ENCODE measurements around the gene RGL1.
A peak's percentile ranks its signal among the peaks of the same experiment; 100 is the strongest.

RGL1 gene

DNA sequence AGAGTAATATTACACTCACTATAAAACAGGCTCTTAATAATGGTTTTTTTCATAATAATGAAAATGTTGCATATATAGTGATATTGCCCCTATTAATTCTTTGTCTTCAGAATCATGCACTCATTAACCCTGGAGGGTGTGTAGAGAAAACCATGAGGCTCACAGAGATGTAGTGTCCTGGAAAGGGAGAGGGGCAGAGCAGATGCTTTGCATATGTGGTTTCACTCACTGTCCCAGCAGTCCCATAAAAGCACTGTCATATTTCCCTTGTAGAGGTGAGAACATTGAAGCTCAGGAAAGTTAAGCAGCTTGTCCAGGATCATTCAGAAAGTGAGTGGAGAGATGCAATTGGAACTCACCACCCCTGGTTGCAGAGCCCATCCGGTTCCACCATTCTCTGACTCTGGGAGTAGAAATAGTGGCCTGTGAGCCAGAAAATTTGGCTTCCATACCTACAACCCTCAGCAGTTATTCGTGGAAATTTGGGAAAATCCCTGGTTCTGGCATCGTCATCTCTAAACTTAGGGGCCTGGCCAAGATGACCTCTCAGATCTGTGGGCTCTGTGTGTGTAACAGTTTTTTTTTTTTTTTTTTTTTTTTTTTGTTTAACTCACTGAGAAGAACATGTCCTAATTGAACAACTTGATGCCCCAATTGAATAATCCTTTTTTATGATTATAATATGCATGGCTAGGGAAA is 86.4 kb downstream of the RGL1 start:
- DNase-seq: no peak

DNA sequence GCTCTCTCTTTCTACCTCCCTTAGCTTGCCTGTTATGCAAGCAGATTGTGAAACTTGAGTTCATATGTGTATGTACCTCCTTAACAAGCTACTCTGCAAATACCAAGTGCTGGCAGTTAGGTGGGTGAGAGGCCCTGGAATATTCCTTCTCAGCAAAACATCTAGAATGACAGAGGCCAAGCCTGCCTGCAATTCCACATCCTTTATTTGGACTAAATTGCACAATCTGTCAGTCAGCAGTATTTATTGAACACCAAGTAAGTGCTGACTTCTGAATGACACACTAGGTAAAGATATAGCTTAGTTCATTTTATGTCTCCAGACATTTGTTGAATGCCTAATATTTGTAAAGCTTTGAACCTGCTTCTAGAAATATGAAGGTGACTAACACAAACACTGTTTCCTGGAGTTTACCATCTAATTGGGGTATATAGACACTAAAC is 87.5 kb downstream of the RGL1 start:
- no peak for DNase-seq

DNA sequence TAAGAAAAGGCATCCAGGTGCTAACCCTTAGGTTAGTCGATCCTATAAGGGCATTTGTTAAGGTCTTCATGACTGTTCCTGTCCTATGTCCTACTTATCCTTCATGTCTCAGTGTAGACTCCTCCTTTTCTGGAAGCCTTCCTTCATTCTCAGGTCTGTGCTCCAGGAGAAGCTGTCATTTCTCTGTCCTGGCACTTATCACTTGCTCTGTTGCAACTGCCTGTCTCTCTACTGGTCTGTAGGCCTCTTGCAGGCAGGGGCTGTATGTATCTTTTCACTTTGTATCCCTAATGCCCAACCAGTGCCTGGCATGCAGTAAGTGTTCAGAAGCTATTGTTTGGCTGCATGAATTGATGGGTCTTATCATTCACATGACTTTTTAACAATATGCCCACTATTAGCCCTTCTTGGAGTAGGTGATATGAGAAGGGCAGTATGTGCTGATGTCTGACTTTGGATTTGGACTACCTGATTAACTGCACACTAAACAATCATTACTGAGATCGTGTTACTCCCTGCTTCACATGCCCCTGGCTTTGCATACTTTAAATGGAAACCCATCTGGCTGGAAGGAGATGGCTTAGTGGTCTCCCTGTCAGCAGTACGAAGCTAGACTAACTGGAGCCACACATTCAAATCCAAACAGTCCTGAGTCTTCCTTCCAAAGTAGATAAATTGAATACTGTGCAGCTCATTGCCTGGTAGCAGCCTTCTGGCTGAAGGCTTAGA is 88.8 kb downstream of the RGL1 start:
- no peak for DNase-seq

DNA sequence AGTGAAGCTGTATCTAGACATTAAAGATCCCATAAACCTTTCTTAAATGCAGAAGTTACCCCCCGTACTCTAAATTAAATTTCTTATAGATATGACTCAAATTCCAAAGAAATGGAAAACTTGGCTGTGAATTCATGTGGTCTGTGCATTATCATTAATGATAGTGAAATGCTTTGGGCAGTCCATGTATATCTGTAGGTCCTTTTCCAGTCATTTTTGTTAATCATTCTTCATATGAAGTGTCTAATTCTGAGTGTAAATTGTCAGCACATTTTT is 89.3 kb downstream of the RGL1 start:
- DNase-seq: no peak

DNA sequence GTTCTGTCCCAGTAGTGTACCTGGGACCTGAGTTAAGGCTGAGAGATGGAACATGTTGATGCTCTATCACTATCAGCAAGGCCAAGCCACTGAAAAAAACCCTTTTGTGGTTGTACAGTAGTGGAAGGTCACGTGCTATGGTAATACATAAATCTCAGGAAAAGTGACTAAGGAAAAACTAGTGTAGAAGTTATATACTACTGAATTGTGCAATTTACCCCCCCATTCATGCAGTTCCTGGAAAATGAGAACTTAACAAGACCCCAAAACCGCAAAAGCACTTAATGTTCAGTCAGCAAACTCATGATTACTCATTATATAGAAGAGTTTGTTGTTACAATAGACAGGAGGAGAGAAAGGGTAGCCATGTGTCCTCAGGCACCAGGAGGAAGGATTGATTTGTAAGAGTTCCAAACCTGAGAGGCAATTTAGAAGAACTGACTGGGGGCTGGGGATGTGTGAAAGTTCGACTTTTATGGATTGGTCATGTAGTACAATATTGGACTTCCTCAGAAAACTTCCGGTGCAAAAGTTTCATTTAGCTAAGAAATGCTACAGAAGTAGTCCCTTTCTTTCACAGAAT is 91.6 kb downstream of the RGL1 start:
- DNase-seq: no peak

DNA sequence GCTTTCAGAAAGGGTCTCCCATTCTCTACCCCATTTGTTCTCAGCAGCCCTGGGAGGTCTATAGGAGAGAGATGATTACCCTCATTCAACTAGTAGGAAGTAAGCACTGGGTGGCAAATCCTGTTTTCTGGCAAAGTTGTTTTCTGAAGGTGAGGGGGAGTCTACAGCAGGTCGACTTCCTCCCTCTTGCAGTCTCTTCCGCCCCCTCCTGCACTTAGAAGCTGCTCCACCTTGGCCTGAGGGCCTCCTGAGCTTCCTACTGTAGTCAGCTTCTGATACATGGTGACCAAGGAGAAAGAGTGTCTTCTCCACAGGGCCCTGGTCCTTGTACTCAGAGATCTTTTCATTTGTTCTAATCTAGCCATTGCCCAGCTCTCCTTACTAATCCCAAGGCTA is 93.1 kb downstream of the RGL1 start:
- DNase-seq: no peak

DNA sequence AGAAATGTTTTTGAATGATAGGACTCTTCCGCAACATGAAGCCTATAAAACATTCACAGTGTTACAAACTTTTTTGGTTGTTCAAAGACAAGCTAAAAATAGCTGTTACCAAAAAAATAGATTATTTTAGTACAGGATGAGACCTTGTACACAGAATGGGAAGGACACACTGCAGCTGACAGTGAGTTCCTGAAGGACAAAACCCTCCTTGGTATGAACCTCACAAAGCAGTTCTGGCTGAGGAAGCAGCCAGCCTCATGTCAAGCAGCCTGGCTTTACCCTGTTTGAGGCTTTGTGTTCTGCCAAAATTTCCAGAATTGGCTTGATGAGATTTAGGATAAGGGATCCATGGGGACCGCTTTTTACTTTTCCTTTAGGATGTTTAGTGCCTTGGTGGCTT is 93.7 kb downstream of the RGL1 start:
- DNase-seq: no peak

DNA sequence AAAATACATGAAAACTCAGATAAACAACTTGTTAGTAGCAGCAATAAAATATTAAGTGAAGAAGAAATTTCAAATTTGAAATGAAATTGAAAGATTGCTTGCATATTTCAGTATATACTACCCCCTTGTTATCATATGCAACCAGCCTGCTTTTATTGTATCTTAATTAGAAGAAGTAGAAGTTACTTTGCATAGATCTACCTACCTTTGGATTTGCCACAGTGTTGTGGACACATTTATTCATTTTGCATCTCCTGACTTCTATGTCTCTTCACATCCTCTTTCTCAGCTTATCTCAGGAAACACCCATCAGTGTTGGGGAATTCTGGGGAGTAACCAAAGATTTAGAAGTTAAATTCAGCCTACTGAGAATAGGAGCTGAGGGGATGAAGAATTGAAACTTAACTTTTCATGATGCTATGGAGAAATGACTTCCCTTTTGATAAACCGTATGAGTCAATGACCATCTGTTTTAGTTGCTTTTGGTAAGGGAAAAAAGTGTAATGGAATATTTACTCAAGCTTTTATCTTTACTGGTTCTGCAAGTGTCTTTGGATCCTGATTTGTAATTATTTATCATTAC is 96.9 kb downstream of the RGL1 start:
- no peak for DNase-seq

DNA sequence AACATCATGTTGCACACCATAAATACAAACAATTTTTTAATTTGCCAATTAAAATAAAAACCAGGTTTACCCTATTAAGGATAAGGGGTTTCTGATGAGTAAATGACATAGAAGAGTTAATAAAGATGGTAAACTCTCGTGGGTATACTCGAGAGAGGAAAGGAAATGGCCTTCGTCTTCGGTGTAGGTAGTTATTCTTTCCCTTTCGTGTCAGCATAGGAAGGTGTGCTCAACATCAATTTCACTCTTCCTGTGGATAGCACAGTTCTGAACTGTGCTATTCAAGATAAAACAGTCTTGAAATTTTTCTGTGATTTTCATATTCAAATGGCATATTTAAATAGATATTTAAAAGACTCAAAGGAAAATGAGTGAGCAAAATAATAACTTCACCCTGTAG is 98.2 kb downstream of the RGL1 start:
- DNase-seq: no peak

DNA sequence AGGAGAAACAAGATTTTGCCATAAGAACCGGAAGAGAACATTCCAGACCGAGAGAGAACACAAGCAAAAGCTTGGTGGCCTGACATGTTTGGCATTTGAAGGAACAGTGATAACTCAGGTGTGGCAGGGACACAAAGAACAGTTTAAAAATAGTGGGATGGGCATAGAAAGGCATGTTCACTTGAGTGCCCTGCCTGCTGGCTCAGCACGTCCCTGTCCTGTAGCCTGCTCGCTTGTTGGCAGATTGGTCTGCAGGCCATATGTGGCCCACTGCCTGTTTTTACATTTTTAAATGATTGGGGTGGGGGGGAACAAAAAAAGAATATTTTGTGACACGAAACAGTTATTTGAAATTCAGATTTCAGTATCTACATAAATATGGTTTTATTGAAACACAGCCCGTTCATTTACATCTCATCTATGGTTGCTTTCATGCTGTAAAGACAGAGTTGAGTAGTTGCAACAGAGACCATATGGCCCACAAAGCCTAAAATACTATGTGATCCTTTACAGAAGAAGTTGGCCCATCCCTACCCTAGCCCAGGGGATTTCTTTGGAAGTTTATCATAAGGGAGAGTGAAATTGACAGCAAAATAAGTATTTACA is 100.7 kb downstream of the RGL1 start:
- DNase-seq: no peak

DNA sequence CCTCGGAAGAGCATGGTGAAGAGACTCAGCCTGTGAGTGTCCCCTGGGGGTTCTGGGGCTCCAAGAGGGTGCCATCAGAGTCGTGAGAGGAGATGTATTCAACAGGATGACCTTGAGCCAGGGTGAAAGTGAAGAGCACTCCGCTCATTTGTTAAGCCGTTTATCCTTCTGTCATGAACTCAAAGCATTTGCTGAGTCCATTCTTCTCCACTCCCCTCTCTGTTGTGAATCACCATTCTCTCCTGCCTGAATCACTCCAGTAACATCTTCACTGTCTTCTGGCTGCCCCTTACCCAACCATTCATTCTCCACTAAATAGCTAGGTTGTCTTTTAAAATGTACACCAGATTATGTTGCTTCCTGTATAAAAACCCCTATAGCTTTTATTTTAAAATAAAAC is 102.2 kb downstream of the RGL1 start:
- DNase-seq: no peak

DNA sequence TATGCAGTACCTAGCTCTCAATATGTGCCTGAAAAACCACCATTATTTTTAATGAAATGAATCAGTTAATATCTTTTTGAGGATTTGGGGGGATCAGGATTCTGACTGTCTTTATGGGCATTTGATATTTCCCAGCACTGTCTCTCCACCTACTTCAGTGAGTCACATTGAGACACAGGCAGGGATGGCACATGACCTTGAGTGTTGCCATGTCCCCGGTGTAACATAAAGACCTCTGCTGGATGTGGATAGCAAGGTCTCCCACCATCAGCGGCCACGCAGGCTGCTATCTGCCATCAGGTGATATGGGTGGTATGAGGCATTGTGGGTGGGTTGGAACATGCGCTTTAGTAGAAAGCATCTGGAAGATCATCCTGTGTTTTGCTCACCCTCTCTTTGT is 103.2 kb downstream of the RGL1 start:
- DNase-seq: no peak

DNA sequence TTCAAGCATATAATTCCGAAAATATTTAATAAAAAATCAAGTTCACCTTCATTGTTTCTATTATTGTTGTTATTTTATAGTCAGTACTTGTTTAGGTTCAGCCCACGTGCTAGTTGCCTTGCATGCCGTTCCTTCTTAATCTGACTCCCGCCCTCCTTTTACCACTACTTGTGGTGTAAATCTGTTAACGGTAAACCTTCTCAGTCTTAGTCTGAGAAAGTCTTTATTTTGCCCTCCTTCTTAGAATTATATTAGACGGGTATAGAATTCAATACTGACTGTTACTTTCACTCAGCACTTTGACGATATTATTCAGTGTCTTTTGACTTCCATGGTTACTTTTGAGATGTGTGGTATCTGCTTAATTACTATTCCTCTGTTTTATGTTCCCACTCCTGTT is 104.8 kb downstream of the RGL1 start:
- DNase-seq: no peak

DNA sequence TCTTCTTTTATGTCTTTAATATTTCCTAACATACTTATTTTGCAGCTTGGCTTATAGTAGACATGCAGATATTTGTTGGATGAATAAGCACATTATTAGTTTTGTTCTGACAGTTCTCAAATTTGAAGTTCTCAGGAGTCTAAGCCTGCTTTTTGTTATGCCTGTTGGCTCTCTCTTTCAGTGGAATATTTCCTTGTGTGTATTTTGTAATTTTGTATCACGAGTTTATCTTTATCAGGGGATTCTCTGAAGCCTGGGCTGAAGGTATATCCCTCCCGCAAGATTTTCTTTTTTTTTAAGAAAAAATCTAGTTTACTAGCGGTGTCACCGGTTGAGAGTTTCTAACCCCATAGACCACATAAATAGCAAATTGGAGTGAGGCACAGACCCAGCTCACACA is 105.9 kb downstream of the RGL1 start:
- DNase-seq: no peak

DNA sequence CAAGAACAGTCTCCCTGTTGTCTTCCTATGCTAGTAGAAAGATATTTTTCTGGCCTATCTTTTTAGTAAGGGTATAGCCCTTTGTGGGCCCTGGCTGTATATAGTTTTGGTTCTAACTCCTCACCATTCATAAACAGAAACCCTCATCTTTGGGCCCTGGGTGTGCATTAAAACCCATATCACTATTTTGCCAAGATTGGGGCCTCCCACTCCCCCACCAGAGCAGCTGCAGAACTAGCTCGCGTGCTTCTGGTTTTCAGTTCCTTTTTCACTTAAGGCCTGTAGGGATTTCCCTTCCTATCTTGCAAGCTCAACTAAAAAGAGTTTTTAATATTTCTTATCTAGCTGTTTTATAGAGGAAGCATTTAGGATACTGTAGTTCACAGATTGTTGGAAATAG is 106.4 kb downstream of the RGL1 start:
- DNase-seq: no peak

DNA sequence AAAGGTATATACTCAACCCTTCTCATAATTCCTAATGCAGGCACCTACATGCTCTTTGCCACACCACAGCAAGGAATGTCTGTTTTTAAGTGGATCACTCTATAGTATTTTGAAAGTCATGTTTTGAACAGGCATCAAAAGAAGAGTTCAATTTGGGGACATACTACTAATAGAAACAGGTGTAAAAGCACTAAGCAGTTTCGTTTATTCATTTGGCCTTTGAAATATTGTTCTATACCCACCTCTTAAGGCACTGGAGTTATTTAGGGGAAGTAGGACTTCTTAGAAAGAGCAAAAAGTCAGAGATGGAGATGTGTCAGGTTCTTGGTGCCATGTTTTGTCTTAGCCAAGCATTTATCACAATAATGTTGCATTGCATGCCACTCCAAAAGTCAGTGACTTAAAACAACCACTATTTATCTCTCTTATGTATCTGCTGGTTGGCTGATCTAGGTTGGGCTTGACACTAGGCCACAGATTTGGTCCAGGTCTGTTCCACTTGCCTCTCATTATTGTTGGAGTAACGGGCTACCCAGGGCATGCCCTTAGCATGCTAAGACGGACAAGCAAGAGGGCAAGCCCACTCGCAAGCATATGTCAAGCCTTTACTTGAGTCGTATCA is 107.5 kb downstream of the RGL1 start:
- no peak for DNase-seq

DNA sequence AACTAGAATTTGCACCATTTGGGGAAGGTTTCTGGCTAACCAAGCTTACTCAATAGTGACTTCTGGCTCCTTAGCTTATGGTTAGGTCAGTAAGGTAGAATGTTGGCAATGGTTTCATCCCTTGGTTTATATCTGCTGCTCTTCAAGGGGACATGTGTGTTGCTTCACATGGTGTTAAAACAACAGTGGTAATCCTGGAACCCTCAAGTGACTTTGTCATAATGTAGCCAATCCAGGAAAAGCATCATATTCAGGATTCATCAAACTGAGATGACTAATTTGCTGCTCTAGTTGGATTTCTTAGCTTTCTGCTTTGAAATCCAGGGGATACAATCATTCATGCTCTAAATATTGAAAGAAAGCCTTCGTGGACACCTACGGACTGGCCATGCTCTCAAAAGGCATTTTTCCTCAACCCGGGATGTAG is 108.7 kb downstream of the RGL1 start:
- no peak for DNase-seq

DNA sequence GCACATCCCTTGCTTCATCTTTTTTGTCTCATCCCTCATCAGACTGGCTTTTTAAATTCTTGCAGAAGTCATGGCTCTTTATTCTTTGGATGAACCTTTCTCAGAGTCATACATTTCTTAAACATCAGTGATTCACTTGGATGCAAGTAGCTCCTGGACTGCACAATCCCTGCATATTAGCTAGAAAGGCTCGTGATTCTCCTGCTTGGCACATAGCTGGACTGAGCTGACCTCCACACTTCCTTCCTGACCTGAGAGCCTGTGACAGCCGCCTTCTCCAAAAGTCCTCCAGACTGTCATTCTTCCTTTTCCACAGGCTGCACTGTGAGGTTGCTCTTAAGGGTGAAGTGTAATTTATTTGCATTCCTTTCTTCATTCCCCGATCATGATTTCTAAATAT is 109.4 kb downstream of the RGL1 start:
- DNase-seq: no peak

DNA sequence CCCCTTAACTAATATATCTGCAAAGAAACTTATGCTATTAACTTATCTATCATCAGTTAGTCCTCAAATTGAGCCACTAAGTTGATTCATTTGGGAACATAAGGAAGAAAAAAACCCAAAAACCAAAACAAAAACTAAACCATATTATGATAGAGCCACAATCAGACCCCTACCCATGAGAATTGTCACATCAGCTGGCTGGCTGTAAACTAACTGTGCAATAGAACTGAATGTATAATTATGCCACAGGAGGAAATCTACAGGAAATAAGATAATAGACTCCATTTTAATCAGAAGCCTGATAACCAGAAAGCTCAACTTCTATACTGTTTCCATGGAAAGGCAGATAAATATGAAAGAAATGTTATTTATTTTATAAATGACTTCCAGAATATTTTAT is 110.0 kb downstream of the RGL1 start:
- DNase-seq: no peak

DNA sequence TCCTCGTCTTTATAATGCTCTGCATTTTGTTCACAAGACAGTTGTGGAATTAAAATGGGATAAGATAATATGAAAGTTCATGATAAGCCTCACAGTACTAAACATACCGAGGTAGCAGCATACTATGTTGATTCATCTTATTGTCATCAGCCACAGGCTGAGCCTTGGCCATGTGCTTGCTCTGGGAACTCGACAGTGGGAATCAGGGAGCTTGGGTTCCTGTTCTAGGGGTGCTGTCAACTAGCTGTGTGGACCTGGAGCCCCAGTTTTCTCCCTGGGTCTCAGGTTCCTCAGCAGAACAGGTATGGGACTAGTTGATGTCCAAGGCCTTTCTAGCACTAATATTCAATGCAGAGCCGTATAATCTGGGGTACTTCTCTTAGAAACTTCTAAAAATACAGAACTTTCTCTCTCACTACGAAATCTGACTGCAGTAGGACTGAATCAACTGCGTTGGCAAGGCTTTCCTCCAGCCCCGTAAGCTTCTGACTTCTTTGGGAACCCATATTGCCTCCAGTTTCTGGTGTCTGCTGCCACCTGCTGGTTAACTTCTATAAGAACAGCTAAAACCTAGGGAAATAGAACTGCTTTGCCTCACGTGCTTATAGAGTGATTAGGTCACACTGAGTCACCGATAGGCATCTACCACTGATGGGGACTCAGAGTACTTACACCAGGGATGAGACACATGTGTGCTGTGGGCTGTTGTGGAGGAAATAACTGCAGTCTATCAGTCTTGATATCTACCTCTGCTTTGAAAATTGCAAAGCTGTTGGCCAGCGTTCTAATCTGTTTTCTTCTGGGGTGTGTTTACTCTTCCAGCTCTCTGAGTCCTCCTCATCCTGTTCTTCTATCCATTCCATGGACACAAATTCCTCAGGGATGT is 110.9 kb downstream of the RGL1 start:
- peak; percentile 94 for DNase-seq

DNA sequence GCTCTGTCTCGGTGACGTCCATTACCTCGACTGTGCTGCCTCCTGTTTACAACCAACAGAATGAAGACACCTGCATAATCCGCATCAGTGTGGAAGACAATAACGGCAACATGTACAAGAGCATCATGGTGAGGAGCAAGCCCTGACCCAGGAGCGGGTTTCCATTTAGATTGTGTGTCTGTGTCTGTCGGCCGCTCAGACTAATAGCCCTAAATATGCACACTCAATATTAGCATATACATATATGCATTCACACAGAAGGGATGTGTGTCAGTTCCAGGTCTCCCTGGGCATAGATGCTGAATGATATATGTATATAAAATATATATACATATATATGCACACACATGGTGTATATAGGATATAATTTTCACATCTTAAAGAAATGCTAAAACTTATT is 111.7 kb downstream of the RGL1 start:
- DNase-seq: no peak

DNA sequence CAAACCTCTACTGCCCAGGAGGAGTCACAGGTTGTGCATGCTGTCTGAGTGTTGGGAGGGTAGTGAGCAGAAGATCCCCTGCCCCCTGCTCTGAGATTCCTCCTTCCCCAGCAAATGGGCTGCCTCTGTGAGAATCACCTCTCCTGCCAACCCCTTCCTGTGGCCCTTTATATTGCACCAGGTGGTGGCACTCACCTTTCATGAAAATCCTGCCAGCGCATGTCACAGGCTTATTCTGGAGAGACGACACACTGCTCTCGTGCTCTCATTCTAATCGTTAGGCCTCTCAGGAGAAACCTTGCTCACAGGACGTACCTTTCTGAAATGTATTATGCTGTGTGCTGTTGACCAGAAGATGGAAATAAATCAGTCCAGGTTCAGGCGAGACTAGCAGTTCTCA is 113.7 kb downstream of the RGL1 start:
- no peak for DNase-seq

All from midbrain (tissue), 1 donor.